Stimulated activated naive CD4-positive, alpha-beta T cell (primary cell): ENCODE measurements around the gene ADAMTS12.
"Not testable (repeated sequence)": the region's sequence is repeated elsewhere in the genome, so short reads cannot be mapped to it uniquely, and the experiment has no call there.

ENCODE experiments used
- DNase-seq, 6 experiments: peaks; one replicate each; lab custom pipeline; 2025; lab: John Stamatoyannopoulos, UW

The ADAMTS12 gene

GRCh38 chr5:33906248-33906647 lies 14.5 kb upstream of the ADAMTS12 start:
- DNase-seq, result not testable (repeated sequence)

- DNase-seq, result no peak
Measured at GRCh38 chr5:33905381-33905780, 13.6 kb upstream of the ADAMTS12 start.

- DNase-seq, result no peak
Measured at GRCh38 chr5:33903118-33903517, 11.3 kb upstream of the ADAMTS12 start.

GRCh38 chr5:33901156-33901555 lies 9.4 kb upstream of the ADAMTS12 start:
- DNase-seq, result no peak

GRCh38 chr5:33894566-33894965 lies 2.8 kb upstream of the ADAMTS12 start:
- DNase-seq, result no peak

GRCh38 chr5:33892620-33893137 lies 889 bp upstream of the ADAMTS12 start:
- no peak for DNase-seq

GRCh38 chr5:33891446-33891787 lies 373 bp downstream of the ADAMTS12 start:
- no peak for DNase-seq

GRCh38 chr5:33890131-33891032 lies 1.4 kb downstream of the ADAMTS12 start:
- DNase-seq, result no peak

GRCh38 chr5:33888587-33888986 lies 3.2 kb downstream of the ADAMTS12 start:
- DNase-seq, result no peak

GRCh38 chr5:33887268-33887667 lies 4.5 kb downstream of the ADAMTS12 start:
- DNase-seq, result no peak

GRCh38 chr5:33886283-33886682 lies 5.5 kb downstream of the ADAMTS12 start:
- DNase-seq, result no peak

GRCh38 chr5:33885679-33886078 lies 6.1 kb downstream of the ADAMTS12 start:
- DNase-seq, result no peak

GRCh38 chr5:33883482-33883881 lies 8.3 kb downstream of the ADAMTS12 start:
- no peak for DNase-seq

GRCh38 chr5:33880319-33880718 lies 11.5 kb downstream of the ADAMTS12 start:
- DNase-seq, result no peak

GRCh38 chr5:33877449-33877848 lies 14.3 kb downstream of the ADAMTS12 start:
- DNase-seq, result no peak

GRCh38 chr5:33867241-33867640 lies 24.5 kb downstream of the ADAMTS12 start:
- DNase-seq, result no peak

- DNase-seq, result peak; percentile 2 to 73 (median 35)
Measured at GRCh38 chr5:33859177-33859576, 32.6 kb downstream of the ADAMTS12 start.

- no peak for DNase-seq
Measured at GRCh38 chr5:33857037-33857436, 34.8 kb downstream of the ADAMTS12 start.

GRCh38 chr5:33855396-33855795 lies 36.4 kb downstream of the ADAMTS12 start:
- DNase-seq, result no peak

- DNase-seq, result no peak
Measured at GRCh38 chr5:33854733-33855151, 37.0 kb downstream of the ADAMTS12 start.

- DNase-seq, result no peak
Measured at GRCh38 chr5:33852837-33853236, 39.0 kb downstream of the ADAMTS12 start.

- DNase-seq, result no peak
Measured at GRCh38 chr5:33852319-33852718, 39.5 kb downstream of the ADAMTS12 start.

GRCh38 chr5:33850100-33850594 lies 41.6 kb downstream of the ADAMTS12 start:
- peak in 1 of 6 experiments; percentile 6 for DNase-seq
